Endothelial cell (in vitro differentiated cells): Measurements from ENCODE around the gene SECTM1. TPM values are rescaled to one million over a fixed set of nuclear protein-coding genes. Genes with fewer than 3 reads are reported as not detected.

Experiments
- DNase-seq: peaks from one replicate; pipeline ENCODE4 v3.0.0; 2021; ENCODE audit warnings: low spot score
- H3K27ac Mint-ChIP-seq: one replicate; pipeline ENCODE4 v1.8.0; 2021; ENCODE audit warnings: mixed read lengths, inconsistent platforms; ENCODE audit not compliant: unreplicated experiment
- H3K27me3 Mint-ChIP-seq: one replicate; pipeline ENCODE4 v1.8.0; 2021; ENCODE audit warnings: mild to moderate bottlenecking, moderate library complexity, mixed read lengths, inconsistent platforms; ENCODE audit not compliant: unreplicated experiment
- H3K36me3 Mint-ChIP-seq: one replicate; pipeline ENCODE4 v1.8.0; 2021; ENCODE audit warnings: mild to moderate bottlenecking, low read depth, mixed read lengths, inconsistent platforms; ENCODE audit not compliant: unreplicated experiment
- H3K4me1 Mint-ChIP-seq: one replicate; pipeline ENCODE4 v1.8.0; 2021; ENCODE audit warnings: mild to moderate bottlenecking, mixed read lengths, inconsistent platforms; ENCODE audit not compliant: unreplicated experiment
- H3K4me3 Mint-ChIP-seq: one replicate; pipeline ENCODE4 v1.8.0; 2021; ENCODE audit warnings: mild to moderate bottlenecking, mixed read lengths, inconsistent platforms; ENCODE audit not compliant: unreplicated experiment
- H3K9me3 Mint-ChIP-seq: one replicate; pipeline ENCODE4 v1.8.0; 2021; ENCODE audit warnings: mixed read lengths, inconsistent platforms; ENCODE audit not compliant: unreplicated experiment
- CTCF ChIP-seq: fragments of 200-600 bp; sonication (generic); IDR thresholded peaks from one replicate; pipeline ENCODE4 v1.5.0; 2021; ENCODE audit warnings: antibody characterized with exemption; ENCODE audit not compliant: unreplicated experiment
- total RNA-seq: library from RNA; stranded (reverse); fragmentation: NEBNext Ultra II Directional; extraction: Animal tissue kit (Norgen Biotek cat#: 25700); gene quantifications from one replicate; pipeline ENCODE4 v1.2.1, GENCODE V29; 2021; ENCODE audit not compliant: unreplicated experiment

Gene SECTM1
- total RNA-seq, 1 donor from 2014 or later = not detected

- TF ChIP-seq CTCF = no peak
- H3K9me3 Mint-ChIP-seq = no peaks in the 10 kb centered on the region
These were observed 34.8 kb downstream of the SECTM1 start for GRCh38 chr17:82298538-82299421.

GRCh38 chr17:82297714-82298537 lies 35.6 kb downstream of the SECTM1 start:
- no peaks in the 10 kb centered on the region for H3K36me3 Mint-ChIP-seq
- H3K27ac Mint-ChIP-seq = no peak overlapping the region
- TF ChIP-seq CTCF = no peak
- no peaks in the 10 kb centered on the region for H3K9me3 Mint-ChIP-seq
- H3K4me3 Mint-ChIP-seq = no peak overlapping the region
- H3K27me3 Mint-ChIP-seq = peaks cover 6% of the 10 kb centered on the region
- H3K4me1 Mint-ChIP-seq = no peaks in the 10 kb centered on the region
- DNase-seq = no peak

More at GRCh38 chr17:82298538-82299421, 34.8 kb downstream of the SECTM1 start:
- no peak for DNase-seq
- H3K4me1 Mint-ChIP-seq = no peaks in the 10 kb centered on the region
- peaks cover 6% of the 10 kb centered on the region for H3K27me3 Mint-ChIP-seq
- H3K27ac Mint-ChIP-seq = no peak overlapping the region
- no peaks in the 10 kb centered on the region for H3K36me3 Mint-ChIP-seq
- no peak overlapping the region for H3K4me3 Mint-ChIP-seq

- Mint-ChIP-seq H3K27me3 (peaks cover 6% of the 10 kb centered on the region), H3K36me3 (no peaks in the 10 kb centered on the region), H3K4me3 (no peak overlapping the region), H3K9me3 (no peaks in the 10 kb centered on the region), H3K27ac (no peak overlapping the region), H3K4me1 (no peaks in the 10 kb centered on the region)
- no peak for TF ChIP-seq CTCF
- DNase-seq = no peak
These were observed 36.3 kb downstream of the SECTM1 start for GRCh38 chr17:82297280-82297713.

GRCh38 chr17:82296511-82297279 lies 36.9 kb downstream of the SECTM1 start:
- no peaks in the 10 kb centered on the region for H3K36me3 Mint-ChIP-seq
- H3K4me1 Mint-ChIP-seq = no peaks in the 10 kb centered on the region
- no peaks in the 10 kb centered on the region for H3K9me3 Mint-ChIP-seq
- no peak overlapping the region for H3K4me3 Mint-ChIP-seq
- H3K27ac Mint-ChIP-seq = no peak overlapping the region
- no peak for DNase-seq
- no peak for TF ChIP-seq CTCF
- H3K27me3 Mint-ChIP-seq = peaks cover 6% of the 10 kb centered on the region
